Sciatic nerve (tissue), 2 donors: Measurements from ENCODE around the gene KCNQ1. TPM values are rescaled to one million over a fixed set of nuclear protein-coding genes. Genes with fewer than 3 reads are reported as not detected.
A peak's percentile ranks its signal among the peaks of the same experiment; 100 is the strongest.

Experiments
- ATAC-seq: fragments of 200-7000 bp; cut with Tn5 transposase; one replicate; pipeline ENCODE4 v1.9.1; 2020; ENCODE audit warnings: mild to moderate bottlenecking, moderate library complexity
- DNase-seq: peaks from one replicate; pipeline ENCODE4 v3.0.0-alpha.2; 2020; ENCODE audit warnings: low spot score
- intact Hi-C: fragments of 100-400 bp; cut with DNase I; formaldehyde crosslinking; loops from one replicate; pipeline ENCODE4 v1.14.2; 2022
- total RNA-seq: library from RNA; stranded (reverse); fragmentation: NEBNext Ultra II Directional; extraction: Animal tissue kit (Norgen Biotek cat#: 25700); gene quantifications from one replicate; pipeline ENCODE4 v1.2.1, GENCODE V29; 2021
- donor health status: DM: no; HTN: no; CAD: no.
- donor health status: DM: no; HTN: no; CAD: no.

KCNQ1 gene
- total RNA-seq, 1 donor from 2014 or later = 6.2 TPM

GRCh38 chr11:2409126-2409525 is 35.7 kb upstream of the KCNQ1 start:
- intact Hi-C loops = no loop called here
- ATAC-seq (no peak), DNase-seq (no peak)

DNA sequence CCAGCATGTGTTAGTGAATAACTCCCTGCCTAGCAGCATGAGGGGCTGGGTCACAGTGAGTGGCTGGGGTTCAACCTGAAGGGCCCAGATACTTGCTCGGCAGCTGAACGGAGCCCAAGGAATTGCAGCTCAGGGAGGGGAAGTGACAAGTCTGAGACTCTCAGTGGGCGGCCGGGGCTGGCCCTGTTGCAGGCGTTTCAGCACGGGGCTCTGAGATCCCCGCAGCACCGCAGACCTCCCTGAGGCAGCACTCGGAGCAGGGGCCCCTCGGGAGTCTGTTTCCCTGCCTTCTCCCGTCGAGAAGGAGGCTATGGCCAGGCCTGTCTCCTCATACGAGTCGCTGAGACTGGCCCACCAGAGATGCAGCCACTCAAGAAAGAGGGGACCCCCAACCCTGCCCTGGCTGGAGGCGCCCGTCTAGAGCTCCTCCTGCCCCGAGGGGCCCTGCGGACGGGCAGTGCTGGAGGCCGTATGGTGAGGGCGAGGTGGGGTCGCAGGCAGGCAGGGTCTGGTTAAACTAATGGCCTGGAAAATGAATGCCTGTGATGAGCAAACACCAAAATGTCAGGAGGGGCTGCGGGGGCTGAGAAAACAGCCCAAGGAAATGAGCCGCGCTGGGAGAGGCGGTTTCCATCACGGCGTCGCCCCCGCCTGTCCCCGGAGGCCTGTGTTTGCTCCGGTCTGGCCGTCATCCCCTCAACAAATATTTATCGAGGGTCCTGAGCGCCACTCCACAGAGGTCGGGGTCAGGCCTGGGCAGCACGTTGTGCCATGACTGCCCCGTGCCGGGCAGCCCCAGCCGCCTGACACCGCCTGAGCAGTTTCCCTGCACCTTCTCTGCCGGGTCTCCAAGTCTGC is 35.0 kb upstream of the KCNQ1 start:
- no peak for DNase-seq
- intact Hi-C loops = no loop called here
- ATAC-seq = no peak

- DNase-seq = no peak
- intact Hi-C loops = no loop called here
- no peak for ATAC-seq
Observed at GRCh38 chr11:2410616-2411015, 34.2 kb upstream of the KCNQ1 start.

- no peak for ATAC-seq
- intact Hi-C loops = no loop called here
- DNase-seq = no peak
Observed at GRCh38 chr11:2411446-2412305, 33.1 kb upstream of the KCNQ1 start.

GRCh38 chr11:2412323-2412722 is 32.5 kb upstream of the KCNQ1 start:
- DNase-seq = no peak
- intact Hi-C loops = no loop called here
- no peak for ATAC-seq

DNA sequence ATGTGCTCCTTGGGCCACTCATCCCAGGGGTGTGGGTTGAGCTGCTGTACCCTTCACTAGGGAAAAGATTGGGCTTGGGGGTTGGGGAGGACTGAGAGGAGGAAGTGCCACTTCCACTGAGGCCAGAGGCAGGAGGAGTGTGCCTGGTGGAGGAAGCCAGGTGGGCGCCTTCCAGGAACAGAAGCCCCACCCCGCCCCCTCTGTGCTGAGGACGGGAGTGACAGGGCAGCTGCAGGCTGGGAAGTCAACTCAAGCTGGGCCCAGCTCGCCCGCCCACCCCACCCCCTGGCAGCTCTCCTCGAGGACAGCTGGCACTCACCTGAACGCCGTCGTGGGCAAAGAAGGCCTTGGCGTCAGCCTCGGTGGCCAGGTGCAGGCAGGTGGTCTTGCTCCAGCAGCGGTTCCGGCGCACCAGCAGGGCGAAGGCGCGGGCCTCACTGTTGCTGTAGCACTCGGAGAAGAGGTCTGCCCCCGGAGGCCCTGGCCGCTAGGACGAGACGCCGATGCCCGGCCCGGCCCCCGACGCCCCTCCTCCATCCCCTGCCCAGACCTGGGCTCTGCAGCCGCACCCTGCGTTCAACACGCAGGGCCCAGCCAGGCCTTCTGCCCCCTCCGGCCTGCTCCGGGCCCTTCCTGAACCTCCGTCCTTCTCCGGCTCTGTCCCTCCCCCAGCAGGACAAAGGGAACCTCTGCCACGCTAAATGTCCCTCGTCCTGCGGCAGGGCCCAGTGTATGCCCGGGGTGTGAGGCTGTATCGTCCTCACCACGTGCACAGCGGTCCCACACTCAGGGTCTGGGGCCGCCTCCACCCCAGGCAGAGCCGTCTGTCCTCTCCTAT is 30.8 kb upstream of the KCNQ1 start:
- DNase-seq (no peak), ATAC-seq (no peak)
- intact Hi-C loops = no loop called here

DNA sequence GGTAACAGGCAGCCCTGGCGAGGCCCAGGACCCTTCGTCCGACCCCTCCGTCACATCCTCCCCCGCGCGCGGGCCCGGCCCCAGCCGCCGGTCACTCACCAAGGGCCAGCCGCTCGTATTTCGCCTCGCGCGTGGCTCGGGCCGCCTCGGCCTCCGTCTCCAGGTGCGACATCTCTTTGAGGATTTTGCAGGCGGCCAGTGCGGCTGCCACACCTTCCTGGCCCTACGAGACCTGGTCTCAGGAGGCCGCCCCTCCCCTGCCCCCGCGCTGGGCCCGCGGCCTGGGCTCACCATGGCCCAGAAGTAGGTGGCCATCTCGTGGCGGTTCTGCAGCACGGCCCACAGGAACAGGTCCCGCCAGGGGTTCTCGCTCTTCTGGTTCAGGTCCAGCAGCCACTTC is 30.2 kb upstream of the KCNQ1 start:
- ATAC-seq (no peak), DNase-seq (no peak)
- intact Hi-C loops = no loop called here

DNA sequence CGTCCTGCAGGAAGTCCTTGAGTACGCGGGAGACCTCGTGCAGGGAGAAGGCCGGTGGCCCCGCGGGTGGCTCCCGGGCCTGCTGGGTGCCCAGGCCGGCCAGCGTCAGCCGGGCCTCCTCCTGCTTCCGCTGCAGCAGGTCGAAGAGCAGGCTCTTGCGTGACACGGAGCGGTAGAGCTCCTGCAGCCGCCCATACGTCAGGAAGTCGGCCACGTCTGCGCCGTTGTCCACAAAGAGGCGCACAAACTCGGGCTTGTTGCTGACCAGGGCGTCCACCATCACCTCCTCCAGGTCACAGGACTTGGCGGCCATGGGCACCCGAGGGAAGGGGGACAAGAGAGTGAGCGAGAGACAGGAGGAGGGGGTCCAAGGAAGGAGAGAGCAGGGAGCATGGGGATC is 29.6 kb upstream of the KCNQ1 start:
- ATAC-seq (no peak), DNase-seq (no peak)
- intact Hi-C loops = no loop called here

GRCh38 chr11:2415601-2416380 is 29.0 kb upstream of the KCNQ1 start:
- no peak for DNase-seq
- no peak for ATAC-seq
- intact Hi-C loops = no loop called here

DNA sequence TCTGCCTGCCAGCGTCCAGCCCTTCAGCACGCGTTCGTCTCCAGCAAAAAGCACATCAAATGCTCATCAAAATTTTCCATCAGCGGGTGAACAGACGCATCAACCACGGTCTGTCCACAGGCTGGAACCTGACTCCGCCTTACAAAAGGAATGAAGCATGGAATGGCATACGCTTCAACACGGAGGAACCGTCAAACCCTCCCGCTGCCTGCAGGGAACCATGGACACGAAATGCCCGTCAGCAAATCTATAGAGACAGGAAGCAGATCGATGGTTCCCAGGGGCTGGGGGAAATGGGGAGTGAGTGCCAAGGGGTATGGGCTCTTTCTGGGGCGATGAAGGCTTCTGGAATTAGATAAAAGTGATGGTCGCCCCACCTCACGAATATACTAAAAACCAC is 28.0 kb upstream of the KCNQ1 start:
- DNase-seq = no peak
- intact Hi-C loops = no loop called here
- no peak for ATAC-seq

- DNase-seq = no peak
- intact Hi-C loops = no loop called here
- no peak for ATAC-seq
Observed at GRCh38 chr11:2417856-2418692, 26.7 kb upstream of the KCNQ1 start.

- ATAC-seq (no peak), DNase-seq (no peak)
- intact Hi-C loops = no loop called here
Observed at GRCh38 chr11:2418693-2419360, 26.0 kb upstream of the KCNQ1 start.

- ATAC-seq = peak; percentile 86
- peak; percentile 90 for DNase-seq
- intact Hi-C loops = loop anchor here (2.0 to 5.0 kb wide), 2 partner anchors 115 to 223 kb away; no protein-coding TSS in a partner anchor
Observed at GRCh38 chr11:2419638-2420501, 24.9 kb upstream of the KCNQ1 start.

DNA sequence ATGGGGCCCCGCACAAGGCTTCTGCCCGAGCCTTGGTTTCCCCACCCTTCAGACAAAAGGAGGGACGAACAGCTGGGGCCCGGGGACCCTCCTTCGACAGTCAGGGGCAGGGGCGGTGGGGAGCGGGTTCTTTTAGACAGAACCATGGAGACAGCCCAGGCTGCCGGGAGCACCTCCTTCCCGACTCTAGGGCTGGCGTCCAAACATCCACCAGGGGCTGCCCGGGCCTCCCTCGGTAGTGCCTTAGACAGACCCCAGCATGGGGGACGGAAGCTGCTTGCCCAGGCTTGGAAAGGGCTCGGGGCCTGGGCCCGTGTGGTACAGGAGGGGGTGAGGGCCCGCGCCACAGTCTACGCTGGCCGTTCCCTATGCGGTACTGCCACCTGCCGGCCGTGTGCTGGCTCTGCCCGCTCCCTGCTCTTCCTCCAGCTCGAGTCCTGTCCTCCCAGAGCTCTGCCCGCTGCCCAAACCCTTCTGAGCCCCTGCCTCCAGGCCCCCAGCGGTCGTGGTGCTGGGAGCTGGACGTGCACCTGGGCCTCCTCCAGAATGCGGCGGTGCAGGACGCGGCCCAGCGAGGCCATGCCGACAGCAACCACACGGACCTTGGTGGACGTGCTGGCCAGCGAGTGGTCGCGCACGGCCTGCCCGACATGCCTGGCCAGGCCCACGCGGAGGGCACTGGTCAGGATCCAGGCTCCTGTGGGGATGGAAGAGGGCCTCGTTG is 24.1 kb upstream of the KCNQ1 start:
- ATAC-seq (peak; percentile 96), DNase-seq (peak; percentile 87)
- intact Hi-C loops = loop anchor here (2.0 to 5.0 kb wide), 2 partner anchors 116 to 223 kb away; no protein-coding TSS in a partner anchor

GRCh38 chr11:2421226-2421994 is 23.4 kb upstream of the KCNQ1 start:
- no peak for ATAC-seq
- DNase-seq = no peak
- intact Hi-C loops = loop anchor here (2.0 to 5.0 kb wide), 2 partner anchors 117 to 224 kb away; no protein-coding TSS in a partner anchor
